WTC11 (cell line): ENCODE results near the gene ARAP3.

Source experiments
- ATF2 ChIP-seq: sonication (generic); formaldehyde crosslinking; IDR thresholded peaks from 2 replicates; pipeline ENCODE4 v1.8.1; 2022; ENCODE audit warnings: low read depth, missing genetic modification reagents, borderline replicate concordance
- CBFB ChIP-seq: sonication (generic); formaldehyde crosslinking; IDR thresholded peaks from 2 replicates; pipeline ENCODE4 v1.8.1; 2022; ENCODE audit warnings: mild to moderate bottlenecking, low read depth, missing genetic modification reagents
- CREB1 ChIP-seq: sonication (generic); formaldehyde crosslinking; IDR thresholded peaks from 2 replicates; pipeline ENCODE4 v1.8.0; 2023; ENCODE audit warnings: mild to moderate bottlenecking, missing genetic modification reagents
- E2F4 ChIP-seq: sonication (generic); formaldehyde crosslinking; IDR thresholded peaks from 2 replicates; pipeline ENCODE4 v1.8.1; 2022; ENCODE audit warnings: low read depth, mild to moderate bottlenecking, moderate library complexity, missing genetic modification reagents, borderline replicate concordance
- ELF4 ChIP-seq: sonication (generic); formaldehyde crosslinking; IDR thresholded peaks from 2 replicates; pipeline ENCODE4 v1.8.1; 2022; ENCODE audit warnings: low read depth, mild to moderate bottlenecking, moderate library complexity, missing genetic modification reagents
- ETV6 ChIP-seq: sonication (generic); formaldehyde crosslinking; IDR thresholded peaks from 2 replicates; pipeline ENCODE4 v1.8.1; 2022; ENCODE audit warnings: mild to moderate bottlenecking, missing genetic modification reagents
- TEAD4 ChIP-seq: sonication (generic); formaldehyde crosslinking; IDR thresholded peaks from 2 replicates; pipeline ENCODE4 v1.8.0; 2022; ENCODE audit warnings: mild to moderate bottlenecking, missing genetic modification reagents
- ZNF138 ChIP-seq: sonication (generic); formaldehyde crosslinking; conservative IDR thresholded peaks from 2 replicates; pipeline ENCODE4 v1.8.1; 2022; ENCODE audit warnings: mild to moderate bottlenecking, moderate library complexity, missing genetic modification reagents
- TF ChIP-seq, protein P1 (sequence below): fragments of 200-600 bp; IDR thresholded peaks from 2 replicates; pipeline ENCODE4 v1.8.0; 2022; ENCODE audit warnings: antibody characterized with exemption
- TF ChIP-seq, protein P2 (sequence below): sonication (generic); formaldehyde crosslinking; IDR thresholded peaks from 2 replicates; pipeline ENCODE4 v1.8.0; 2022; ENCODE audit warnings: mild to moderate bottlenecking, missing genetic modification reagents
- TF ChIP-seq, protein P3 (sequence below): sonication (generic); formaldehyde crosslinking; IDR thresholded peaks from 2 replicates; pipeline ENCODE4 v1.8.1; 2023; ENCODE audit warnings: mild to moderate bottlenecking, missing genetic modification reagents, borderline replicate concordance
- TF ChIP-seq, protein P4 (sequence below): sonication (generic); formaldehyde crosslinking; IDR thresholded peaks from 2 replicates; pipeline ENCODE4 v1.8.0; 2022; ENCODE audit warnings: mild to moderate bottlenecking, missing genetic modification reagents
- TF ChIP-seq, protein P5 (sequence below): sonication (generic); formaldehyde crosslinking; IDR thresholded peaks from 2 replicates; pipeline ENCODE4 v1.8.0; 2022; ENCODE audit warnings: mild to moderate bottlenecking, missing genetic modification reagents
- TF ChIP-seq, protein P6 (sequence below): fragments of 250-450 bp; sonication (Bioruptor Pico); IDR thresholded peaks from 2 replicates; pipeline ENCODE4 v1.9.0; 2021; ENCODE audit warnings: mild to moderate bottlenecking

GRCh38 chr5:141717043-141717442, 35.0 kb upstream of the ARAP3 start:
- TF ChIP-seq ELF4 (CRISPR knock-in tag) (no peak), ETV6 (CRISPR knock-in tag) (no peak), CBFB (no peak), ZNF138 (CRISPR knock-in tag) (no peak), E2F4 (CRISPR knock-in tag) (no peak), ATF2 (CRISPR knock-in tag) (no peak), CREB1 (CRISPR knock-in tag) (no peak), TEAD4 (CRISPR knock-in tag) (no peak)
- TF ChIP-seq, protein P1, sequence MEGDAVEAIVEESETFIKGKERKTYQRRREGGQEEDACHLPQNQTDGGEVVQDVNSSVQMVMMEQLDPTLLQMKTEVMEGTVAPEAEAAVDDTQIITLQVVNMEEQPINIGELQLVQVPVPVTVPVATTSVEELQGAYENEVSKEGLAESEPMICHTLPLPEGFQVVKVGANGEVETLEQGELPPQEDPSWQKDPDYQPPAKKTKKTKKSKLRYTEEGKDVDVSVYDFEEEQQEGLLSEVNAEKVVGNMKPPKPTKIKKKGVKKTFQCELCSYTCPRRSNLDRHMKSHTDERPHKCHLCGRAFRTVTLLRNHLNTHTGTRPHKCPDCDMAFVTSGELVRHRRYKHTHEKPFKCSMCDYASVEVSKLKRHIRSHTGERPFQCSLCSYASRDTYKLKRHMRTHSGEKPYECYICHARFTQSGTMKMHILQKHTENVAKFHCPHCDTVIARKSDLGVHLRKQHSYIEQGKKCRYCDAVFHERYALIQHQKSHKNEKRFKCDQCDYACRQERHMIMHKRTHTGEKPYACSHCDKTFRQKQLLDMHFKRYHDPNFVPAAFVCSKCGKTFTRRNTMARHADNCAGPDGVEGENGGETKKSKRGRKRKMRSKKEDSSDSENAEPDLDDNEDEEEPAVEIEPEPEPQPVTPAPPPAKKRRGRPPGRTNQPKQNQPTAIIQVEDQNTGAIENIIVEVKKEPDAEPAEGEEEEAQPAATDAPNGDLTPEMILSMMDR, result no peak
- TF ChIP-seq, protein P2, sequence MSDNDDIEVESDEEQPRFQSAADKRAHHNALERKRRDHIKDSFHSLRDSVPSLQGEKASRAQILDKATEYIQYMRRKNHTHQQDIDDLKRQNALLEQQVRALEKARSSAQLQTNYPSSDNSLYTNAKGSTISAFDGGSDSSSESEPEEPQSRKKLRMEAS (CRISPR knock-in tag), result no peak
- TF ChIP-seq, protein P3, sequence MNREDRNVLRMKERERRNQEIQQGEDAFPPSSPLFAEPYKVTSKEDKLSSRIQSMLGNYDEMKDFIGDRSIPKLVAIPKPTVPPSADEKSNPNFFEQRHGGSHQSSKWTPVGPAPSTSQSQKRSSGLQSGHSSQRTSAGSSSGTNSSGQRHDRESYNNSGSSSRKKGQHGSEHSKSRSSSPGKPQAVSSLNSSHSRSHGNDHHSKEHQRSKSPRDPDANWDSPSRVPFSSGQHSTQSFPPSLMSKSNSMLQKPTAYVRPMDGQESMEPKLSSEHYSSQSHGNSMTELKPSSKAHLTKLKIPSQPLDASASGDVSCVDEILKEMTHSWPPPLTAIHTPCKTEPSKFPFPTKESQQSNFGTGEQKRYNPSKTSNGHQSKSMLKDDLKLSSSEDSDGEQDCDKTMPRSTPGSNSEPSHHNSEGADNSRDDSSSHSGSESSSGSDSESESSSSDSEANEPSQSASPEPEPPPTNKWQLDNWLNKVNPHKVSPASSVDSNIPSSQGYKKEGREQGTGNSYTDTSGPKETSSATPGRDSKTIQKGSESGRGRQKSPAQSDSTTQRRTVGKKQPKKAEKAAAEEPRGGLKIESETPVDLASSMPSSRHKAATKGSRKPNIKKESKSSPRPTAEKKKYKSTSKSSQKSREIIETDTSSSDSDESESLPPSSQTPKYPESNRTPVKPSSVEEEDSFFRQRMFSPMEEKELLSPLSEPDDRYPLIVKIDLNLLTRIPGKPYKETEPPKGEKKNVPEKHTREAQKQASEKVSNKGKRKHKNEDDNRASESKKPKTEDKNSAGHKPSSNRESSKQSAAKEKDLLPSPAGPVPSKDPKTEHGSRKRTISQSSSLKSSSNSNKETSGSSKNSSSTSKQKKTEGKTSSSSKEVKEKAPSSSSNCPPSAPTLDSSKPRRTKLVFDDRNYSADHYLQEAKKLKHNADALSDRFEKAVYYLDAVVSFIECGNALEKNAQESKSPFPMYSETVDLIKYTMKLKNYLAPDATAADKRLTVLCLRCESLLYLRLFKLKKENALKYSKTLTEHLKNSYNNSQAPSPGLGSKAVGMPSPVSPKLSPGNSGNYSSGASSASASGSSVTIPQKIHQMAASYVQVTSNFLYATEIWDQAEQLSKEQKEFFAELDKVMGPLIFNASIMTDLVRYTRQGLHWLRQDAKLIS (CRISPR knock-in tag), result no peak
- TF ChIP-seq, protein P4, sequence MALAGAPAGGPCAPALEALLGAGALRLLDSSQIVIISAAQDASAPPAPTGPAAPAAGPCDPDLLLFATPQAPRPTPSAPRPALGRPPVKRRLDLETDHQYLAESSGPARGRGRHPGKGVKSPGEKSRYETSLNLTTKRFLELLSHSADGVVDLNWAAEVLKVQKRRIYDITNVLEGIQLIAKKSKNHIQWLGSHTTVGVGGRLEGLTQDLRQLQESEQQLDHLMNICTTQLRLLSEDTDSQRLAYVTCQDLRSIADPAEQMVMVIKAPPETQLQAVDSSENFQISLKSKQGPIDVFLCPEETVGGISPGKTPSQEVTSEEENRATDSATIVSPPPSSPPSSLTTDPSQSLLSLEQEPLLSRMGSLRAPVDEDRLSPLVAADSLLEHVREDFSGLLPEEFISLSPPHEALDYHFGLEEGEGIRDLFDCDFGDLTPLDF (CRISPR knock-in tag), result no peak
- TF ChIP-seq, protein P5, sequence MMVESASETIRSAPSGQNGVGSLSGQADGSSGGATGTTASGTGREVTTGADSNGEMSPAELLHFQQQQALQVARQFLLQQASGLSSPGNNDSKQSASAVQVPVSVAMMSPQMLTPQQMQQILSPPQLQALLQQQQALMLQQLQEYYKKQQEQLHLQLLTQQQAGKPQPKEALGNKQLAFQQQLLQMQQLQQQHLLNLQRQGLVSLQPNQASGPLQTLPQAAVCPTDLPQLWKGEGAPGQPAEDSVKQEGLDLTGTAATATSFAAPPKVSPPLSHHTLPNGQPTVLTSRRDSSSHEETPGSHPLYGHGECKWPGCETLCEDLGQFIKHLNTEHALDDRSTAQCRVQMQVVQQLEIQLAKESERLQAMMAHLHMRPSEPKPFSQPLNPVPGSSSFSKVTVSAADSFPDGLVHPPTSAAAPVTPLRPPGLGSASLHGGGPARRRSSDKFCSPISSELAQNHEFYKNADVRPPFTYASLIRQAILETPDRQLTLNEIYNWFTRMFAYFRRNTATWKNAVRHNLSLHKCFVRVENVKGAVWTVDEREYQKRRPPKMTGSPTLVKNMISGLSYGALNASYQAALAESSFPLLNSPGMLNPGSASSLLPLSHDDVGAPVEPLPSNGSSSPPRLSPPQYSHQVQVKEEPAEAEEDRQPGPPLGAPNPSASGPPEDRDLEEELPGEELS, result no peak
- TF ChIP-seq, protein P6, sequence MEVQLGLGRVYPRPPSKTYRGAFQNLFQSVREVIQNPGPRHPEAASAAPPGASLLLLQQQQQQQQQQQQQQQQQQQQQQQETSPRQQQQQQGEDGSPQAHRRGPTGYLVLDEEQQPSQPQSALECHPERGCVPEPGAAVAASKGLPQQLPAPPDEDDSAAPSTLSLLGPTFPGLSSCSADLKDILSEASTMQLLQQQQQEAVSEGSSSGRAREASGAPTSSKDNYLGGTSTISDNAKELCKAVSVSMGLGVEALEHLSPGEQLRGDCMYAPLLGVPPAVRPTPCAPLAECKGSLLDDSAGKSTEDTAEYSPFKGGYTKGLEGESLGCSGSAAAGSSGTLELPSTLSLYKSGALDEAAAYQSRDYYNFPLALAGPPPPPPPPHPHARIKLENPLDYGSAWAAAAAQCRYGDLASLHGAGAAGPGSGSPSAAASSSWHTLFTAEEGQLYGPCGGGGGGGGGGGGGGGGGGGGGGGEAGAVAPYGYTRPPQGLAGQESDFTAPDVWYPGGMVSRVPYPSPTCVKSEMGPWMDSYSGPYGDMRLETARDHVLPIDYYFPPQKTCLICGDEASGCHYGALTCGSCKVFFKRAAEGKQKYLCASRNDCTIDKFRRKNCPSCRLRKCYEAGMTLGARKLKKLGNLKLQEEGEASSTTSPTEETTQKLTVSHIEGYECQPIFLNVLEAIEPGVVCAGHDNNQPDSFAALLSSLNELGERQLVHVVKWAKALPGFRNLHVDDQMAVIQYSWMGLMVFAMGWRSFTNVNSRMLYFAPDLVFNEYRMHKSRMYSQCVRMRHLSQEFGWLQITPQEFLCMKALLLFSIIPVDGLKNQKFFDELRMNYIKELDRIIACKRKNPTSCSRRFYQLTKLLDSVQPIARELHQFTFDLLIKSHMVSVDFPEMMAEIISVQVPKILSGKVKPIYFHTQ, result no peak
